Esophagus squamous epithelium (tissue), 4 donors: ENCODE data around the gene MCAM.

Experiments
- CTCF ChIP-seq, 6 experiments: fragments of 450-650 bp in 4 of 6; fragments of 200-600 bp in 2 of 6; sonication (generic) in 2 of 6; IDR thresholded peaks; one replicate each; pipeline ENCODE4 v1.5.1; 2016 to 2019; ENCODE audit warnings: antibody characterized with exemption in 6 of 6, mild to moderate bottlenecking in 4 of 6, moderate library complexity in 4 of 6
- POLR2A ChIP-seq, 4 donors: fragments of 450-650 bp; IDR thresholded peaks; one replicate each; pipeline ENCODE4 v1.6.1; 2017; ENCODE audit warnings: antibody characterized with exemption in 4 of 4, mild to moderate bottlenecking in 4 of 4, moderate library complexity in 3 of 4

- TF ChIP-seq POLR2A (IDR thresholded peaks at IDR 0.05) (no peak), CTCF (IDR thresholded peaks at IDR 0.05) (peak in 5 of 6 experiments; percentile 33 to 47 (median 36))
Measured at GRCh38 chr11:119284344-119285157, 32.4 kb downstream of the MCAM start.
